Sigmoid colon (tissue), 7 donors: Measurements from ENCODE around the gene CALML3. TPM values are rescaled to one million over a fixed set of nuclear protein-coding genes. Genes with fewer than 3 reads are reported as not detected.

Experiments used
- DNase-seq: peaks from one replicate; pipeline ENCODE4 v3.0.0-alpha.2; 2019
- H3K27ac ChIP-seq, 4 donors: fragments of 200-600 bp; sonication (generic); one replicate each; pipeline ENCODE4 v1.5.1; 2016 to 2019; ENCODE audit warnings: mild to moderate bottlenecking in 1 of 4
- H3K27me3 ChIP-seq, 3 donors: fragments of 200-600 bp; sonication (generic); one replicate each; pipeline ENCODE4 v1.5.1; 2019; ENCODE audit warnings: mild to moderate bottlenecking in 1 of 3
- H3K36me3 ChIP-seq, 4 donors: fragments of 200-600 bp; sonication (generic); one replicate each; pipeline ENCODE4 v1.5.1; 2016 to 2019
- H3K4me1 ChIP-seq, 4 donors: fragments of 200-600 bp; sonication (generic); one replicate each; pipeline ENCODE4 v1.5.1; 2017 to 2019
- H3K4me3 ChIP-seq, 4 donors: fragments of 200-600 bp; sonication (generic); one replicate each; pipeline ENCODE4 v1.5.1; 2017 to 2019; ENCODE audit warnings: mild to moderate bottlenecking in 2 of 4, moderate library complexity in 1 of 4
- H3K9me3 ChIP-seq, 4 donors: fragments of 200-600 bp in 3 of 4; sonication (generic) in 3 of 4; one replicate each; pipeline versions ENCODE4 v1.5.1 to v1.6.1; 2013 to 2019
- EP300 ChIP-seq, 4 donors: sonication (generic); formaldehyde crosslinking; IDR thresholded peaks; one replicate each; pipeline ENCODE4 v1.6.1; 2017; ENCODE audit warnings: antibody characterized with exemption in 4 of 4
- POLR2A ChIP-seq, 2 donors: fragments of 450-650 bp; IDR thresholded peaks; one replicate each; pipeline ENCODE4 v1.6.1; 2016; ENCODE audit warnings: antibody characterized with exemption in 2 of 2, mild to moderate bottlenecking in 2 of 2, moderate library complexity in 2 of 2
- POLR2AphosphoS5 ChIP-seq, 4 donors: sonication (generic); formaldehyde crosslinking; IDR thresholded peaks; one replicate each; pipeline ENCODE4 v1.6.1; 2017; ENCODE audit warnings: antibody characterized with exemption in 4 of 4
- WGBS, 2 donors: extraction: QIAGEN DNeasy Blood & Tissue Kit; methylation state at CpG; one replicate each; pipeline ENCODE4 v1.1.7; 2013; 5-methylcytosine and 5-hydroxymethylcytosine counted together
- intact Hi-C: fragments of 100-400 bp; cut with DNase I; formaldehyde crosslinking; loops from one replicate; pipeline ENCODE4 v1.15.1; 2023
- polyA plus RNA-seq, 3 donors: library from polyadenylated mRNA; stranded (reverse); fragments of 200-250 nt; gene quantifications; one replicate each; pipeline ENCODE4 v1.2.3, GENCODE V29; 2013
- total RNA-seq, 4 donors: library from RNA; depleted of rRNA; stranded (reverse); fragments of >200 nt; gene quantifications; one replicate each; pipeline ENCODE4 v1.1.0, GENCODE V29; 2016
- TF ChIP-seq, protein P1 (sequence below), 4 experiments: fragments of 450-650 bp in 3 of 4; fragments of 200-600 bp in 1 of 4; IDR thresholded peaks; one replicate each; pipeline ENCODE4 v1.5.1; 2016 to 2019; ENCODE audit warnings: antibody characterized with exemption in 4 of 4, mild to moderate bottlenecking in 3 of 4, moderate library complexity in 2 of 4
- donor health status: healthy with polysubstance abuse.
- donor health status: Bipolar disorder and iron deficiency.
- donor health status: healthy.

CALML3 gene
- total and polyA plus RNA-seq, 7 donors: 0.15 TPM; not detected in 6

DNA sequence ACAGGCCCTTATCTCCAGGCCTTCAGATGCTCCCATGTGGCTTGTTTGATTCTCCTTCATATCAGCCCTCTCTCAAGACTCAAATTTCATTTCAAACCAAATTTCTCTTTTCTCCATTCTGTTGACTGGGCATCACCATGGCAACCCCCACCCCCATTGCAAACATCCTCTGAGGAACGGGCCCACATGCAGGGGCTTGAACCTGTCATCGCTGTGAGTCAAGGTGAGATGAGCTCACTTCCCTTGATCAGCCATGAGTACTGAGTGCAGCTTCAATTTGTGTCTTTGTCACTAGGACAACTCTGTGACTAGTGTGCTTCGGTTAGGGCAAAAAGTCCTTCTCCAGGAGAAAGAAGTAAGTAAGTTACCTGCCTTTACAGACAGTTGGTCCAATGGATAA, 41.9 kb downstream of the CALML3 start:
- 90% methylated on average over 3 of the region's 3 CpGs for WGBS, 2 donors
- no peak for DNase-seq
- Histone ChIP-seq H3K27ac (no peak overlapping the region), H3K9me3 (no peaks in the 10 kb centered on the region), H3K36me3 (no peaks in the 10 kb centered on the region), H3K27me3 (no peaks in the 10 kb centered on the region), H3K4me1 (peaks cover 0 to 23% (median 20%) of the 10 kb centered on the region in 4 donors), H3K4me3 (no peak overlapping the region)
- intact Hi-C loops: no loop called here
- TF ChIP-seq EP300 (IDR thresholded peaks at IDR 0.05) (no peak), POLR2AphosphoS5 (IDR thresholded peaks at IDR 0.05) (no peak)
- TF ChIP-seq, protein P1, sequence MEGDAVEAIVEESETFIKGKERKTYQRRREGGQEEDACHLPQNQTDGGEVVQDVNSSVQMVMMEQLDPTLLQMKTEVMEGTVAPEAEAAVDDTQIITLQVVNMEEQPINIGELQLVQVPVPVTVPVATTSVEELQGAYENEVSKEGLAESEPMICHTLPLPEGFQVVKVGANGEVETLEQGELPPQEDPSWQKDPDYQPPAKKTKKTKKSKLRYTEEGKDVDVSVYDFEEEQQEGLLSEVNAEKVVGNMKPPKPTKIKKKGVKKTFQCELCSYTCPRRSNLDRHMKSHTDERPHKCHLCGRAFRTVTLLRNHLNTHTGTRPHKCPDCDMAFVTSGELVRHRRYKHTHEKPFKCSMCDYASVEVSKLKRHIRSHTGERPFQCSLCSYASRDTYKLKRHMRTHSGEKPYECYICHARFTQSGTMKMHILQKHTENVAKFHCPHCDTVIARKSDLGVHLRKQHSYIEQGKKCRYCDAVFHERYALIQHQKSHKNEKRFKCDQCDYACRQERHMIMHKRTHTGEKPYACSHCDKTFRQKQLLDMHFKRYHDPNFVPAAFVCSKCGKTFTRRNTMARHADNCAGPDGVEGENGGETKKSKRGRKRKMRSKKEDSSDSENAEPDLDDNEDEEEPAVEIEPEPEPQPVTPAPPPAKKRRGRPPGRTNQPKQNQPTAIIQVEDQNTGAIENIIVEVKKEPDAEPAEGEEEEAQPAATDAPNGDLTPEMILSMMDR (IDR thresholded peaks at IDR 0.05): no peak

DNA sequence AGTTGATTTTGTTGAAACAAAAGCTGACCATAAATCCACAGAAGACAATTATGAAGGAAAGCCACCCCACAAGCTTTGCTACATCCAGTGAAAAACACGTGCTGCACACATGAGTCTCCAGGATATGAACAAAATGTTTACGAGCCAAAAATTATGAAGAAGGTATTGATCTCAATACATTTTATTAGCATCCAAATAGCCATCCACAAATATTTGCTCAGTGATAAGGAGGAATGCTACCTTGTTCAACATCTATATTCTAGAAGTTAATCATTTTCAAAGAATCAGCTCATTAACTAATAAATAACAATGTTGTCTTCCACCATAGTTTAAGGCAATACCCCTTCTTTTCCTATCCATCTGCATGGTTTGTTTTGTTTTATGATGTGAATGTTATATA, 42.7 kb downstream of the CALML3 start:
- Histone ChIP-seq H3K36me3 (no peaks in the 10 kb centered on the region), H3K4me1 (peaks cover 0 to 29% (median 23%) of the 10 kb centered on the region in 4 donors), H3K27ac (no peak overlapping the region), H3K4me3 (no peak overlapping the region), H3K9me3 (no peaks in the 10 kb centered on the region), H3K27me3 (no peaks in the 10 kb centered on the region)
- WGBS, 2 donors: 20 to 73% methylated on average over 2 of the region's 2 CpGs
- no peak for DNase-seq
- intact Hi-C loops: no loop called here
- no peak for TF ChIP-seq EP300 (IDR thresholded peaks at IDR 0.05)
- no peak for TF ChIP-seq POLR2A (IDR thresholded peaks at IDR 0.05)
- TF ChIP-seq, protein P1 (IDR thresholded peaks at IDR 0.05): no peak
- TF ChIP-seq POLR2AphosphoS5 (IDR thresholded peaks at IDR 0.05): no peak

DNA sequence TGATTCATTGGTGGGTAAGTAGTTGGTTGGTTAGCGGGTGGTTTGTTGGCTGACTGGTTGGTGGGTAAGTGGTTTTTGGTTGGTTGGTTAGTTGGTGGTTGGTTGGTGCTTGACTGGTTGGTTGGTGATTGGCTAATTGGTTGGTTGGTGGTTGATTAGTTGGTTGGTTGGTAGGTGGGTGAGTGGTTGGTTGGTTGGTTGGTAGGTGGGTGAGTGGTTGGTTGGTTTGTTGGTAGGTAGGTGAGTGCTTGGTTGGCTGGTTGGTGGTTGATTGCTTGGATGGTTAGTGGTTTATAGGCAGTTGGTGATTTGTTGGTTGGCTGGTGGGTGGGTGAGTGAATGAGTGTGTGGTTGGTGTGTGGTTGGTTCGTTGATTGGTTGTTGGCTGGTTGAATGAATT, 44.2 kb downstream of the CALML3 start:
- 90 to 95% methylated on average over 2 of the region's 2 CpGs for WGBS, 2 donors
- no peak overlapping the region for H3K27ac ChIP-seq
- H3K27me3 ChIP-seq: no peaks in the 10 kb centered on the region
- TF ChIP-seq POLR2AphosphoS5 (IDR thresholded peaks at IDR 0.05) (no peak), POLR2A (IDR thresholded peaks at IDR 0.05) (no peak), EP300 (IDR thresholded peaks at IDR 0.05) (no peak)
- TF ChIP-seq, protein P1 (IDR thresholded peaks at IDR 0.05): no peak
- intact Hi-C loops: no loop called here
- H3K4me3 ChIP-seq: no peak overlapping the region
- peaks cover 0 to 30% (median 21%) of the 10 kb centered on the region in 4 donors for H3K4me1 ChIP-seq
- H3K36me3 ChIP-seq: no peaks in the 10 kb centered on the region
- H3K9me3 ChIP-seq: no peaks in the 10 kb centered on the region
- DNase-seq: no peak

DNA sequence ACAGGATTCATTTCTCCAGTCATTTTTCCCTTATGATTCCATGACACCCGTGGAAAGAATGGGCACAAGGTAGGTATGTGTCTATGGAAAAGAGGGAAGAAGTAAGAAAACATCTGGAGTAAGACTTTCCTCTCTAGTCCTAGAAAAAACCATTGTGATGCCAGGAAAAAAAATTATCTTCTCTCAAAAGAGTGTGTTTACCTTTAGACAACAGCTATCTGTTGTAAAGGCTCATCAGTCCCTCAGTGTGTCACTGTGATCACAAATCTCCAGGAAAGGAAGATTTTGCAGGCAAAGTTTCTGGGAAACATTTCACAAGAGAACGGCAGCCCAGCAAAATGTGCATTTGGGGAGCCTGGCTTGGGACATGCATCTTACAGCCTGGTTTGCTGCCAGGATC, 44.8 kb downstream of the CALML3 start:
- Histone ChIP-seq H3K9me3 (no peaks in the 10 kb centered on the region), H3K4me3 (no peak overlapping the region), H3K36me3 (no peaks in the 10 kb centered on the region), H3K27me3 (no peaks in the 10 kb centered on the region), H3K4me1 (peaks cover 0 to 30% (median 21%) of the 10 kb centered on the region in 4 donors), H3K27ac (no peak overlapping the region)
- TF ChIP-seq, protein P1 (IDR thresholded peaks at IDR 0.05): no peak
- no peak for TF ChIP-seq POLR2A (IDR thresholded peaks at IDR 0.05)
- TF ChIP-seq POLR2AphosphoS5 (IDR thresholded peaks at IDR 0.05): no peak
- TF ChIP-seq EP300 (IDR thresholded peaks at IDR 0.05): no peak
- intact Hi-C loops: no loop called here
- 81 to 93% methylated on average over 2 of the region's 2 CpGs for WGBS, 2 donors
- DNase-seq: no peak

DNA sequence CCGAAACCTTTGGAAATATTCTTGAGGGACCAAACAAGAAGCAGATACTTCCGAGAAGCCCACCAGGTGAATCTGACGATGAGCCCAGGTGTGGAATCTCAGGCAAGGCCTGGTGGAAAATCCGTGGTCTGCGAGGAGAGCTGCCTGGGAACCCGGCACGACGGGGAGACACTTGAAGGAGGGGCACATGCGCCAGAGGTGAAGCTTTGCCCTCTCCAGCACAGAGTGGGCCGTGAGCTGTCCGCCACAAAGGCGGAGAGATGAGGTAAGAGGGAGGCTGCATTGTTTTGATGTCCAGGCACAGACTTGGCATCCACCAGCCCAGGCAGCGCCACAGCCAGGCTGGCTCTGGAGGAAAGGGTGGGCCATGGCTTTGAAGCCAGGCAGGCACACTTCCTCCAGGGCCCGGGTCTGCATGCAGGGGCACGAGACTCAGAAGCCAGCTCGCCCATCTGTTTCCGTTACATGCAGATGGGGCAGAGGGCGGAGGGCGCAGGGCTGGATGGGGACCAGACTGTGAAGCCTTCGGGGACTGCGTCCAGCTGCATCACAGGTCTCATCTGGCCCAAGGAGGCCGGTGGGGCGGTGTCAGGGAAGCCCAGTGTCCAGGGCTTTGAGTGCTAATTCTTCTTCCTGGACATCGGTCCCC, 45.4 kb downstream of the CALML3 start:
- Histone ChIP-seq H3K4me3 (no peak overlapping the region), H3K27ac (no peak overlapping the region), H3K9me3 (no peaks in the 10 kb centered on the region), H3K36me3 (no peaks in the 10 kb centered on the region), H3K4me1 (peaks cover 0 to 33% (median 24%) of the 10 kb centered on the region in 4 donors), H3K27me3 (no peaks in the 10 kb centered on the region)
- 89 to 92% methylated on average over 24 of the region's 24 CpGs for WGBS, 2 donors
- intact Hi-C loops: loop anchor here (5.0 to 10.0 kb wide), 3 partner anchors 38 to 595 kb away; no protein-coding TSS in a partner anchor
- no peak for DNase-seq
- TF ChIP-seq EP300 (IDR thresholded peaks at IDR 0.05): no peak
- TF ChIP-seq POLR2A (IDR thresholded peaks at IDR 0.05): no peak
- TF ChIP-seq POLR2AphosphoS5 (IDR thresholded peaks at IDR 0.05): no peak
- TF ChIP-seq, protein P1 (IDR thresholded peaks at IDR 0.05): no peak
